Natural killer cell (primary cell): Measurements from ENCODE around the gene PTPN21. TPM values are rescaled to one million over a fixed set of nuclear protein-coding genes. Genes with fewer than 3 reads are reported as not detected.

Experiments
- ATAC-seq, 3 donors: fragments of 150-1000 bp in 2 of 3; fragments of 200-7000 bp in 1 of 3; cut with Tn5 transposase; 1 replicate in 1 of 3; 2 replicates in 2 of 3; pipeline ENCODE4 v1.10.0; 2021; ENCODE audit warnings: mild to moderate bottlenecking in 2 of 3, moderate library complexity in 2 of 3
- DNase-seq, 2 donors: peaks; one replicate each; pipeline versions ENCODE4 v3.0.0 to v3.0.0-alpha.2; 2013 to 2021; ENCODE audit warnings: mixed read lengths in 1 of 2
- H3K27ac ChIP-seq: one replicate; pipeline ENCODE4 v1.5.1; 2013; ENCODE audit warnings: mild to moderate bottlenecking, low read length
- H3K27me3 ChIP-seq: one replicate; pipeline ENCODE4 v1.6.1; 2013; ENCODE audit warnings: low read length; ENCODE audit not compliant: control insufficient read depth, insufficient read depth
- H3K36me3 ChIP-seq: one replicate; pipeline ENCODE4 v1.6.1; 2013; ENCODE audit warnings: low read length; ENCODE audit not compliant: control insufficient read depth, insufficient read depth
- H3K4me1 ChIP-seq: one replicate; pipeline ENCODE4 v1.6.1; 2013; ENCODE audit warnings: low read length; ENCODE audit not compliant: control insufficient read depth, insufficient read depth
- H3K4me3 ChIP-seq: one replicate; pipeline ENCODE4 v1.5.1; 2013; ENCODE audit warnings: low read length
- H3K9me3 ChIP-seq: one replicate; pipeline ENCODE4 v1.6.1; 2013; ENCODE audit warnings: low read length; ENCODE audit not compliant: control insufficient read depth, insufficient read depth
- H3K27ac Mint-ChIP-seq, 2 donors: one replicate each; pipeline ENCODE4 v1.8.0; 2022; ENCODE audit warnings: mild to moderate bottlenecking in 2 of 2, mixed read lengths in 2 of 2, moderate library complexity in 1 of 2
- H3K27me3 Mint-ChIP-seq, 2 donors: one replicate each; pipeline ENCODE4 v1.8.0; 2022; ENCODE audit warnings: low read depth in 2 of 2, mixed read lengths in 2 of 2
- H3K36me3 Mint-ChIP-seq: one replicate; pipeline ENCODE4 v1.8.0; 2022; ENCODE audit warnings: mixed read lengths
- H3K4me1 Mint-ChIP-seq, 2 donors: one replicate each; pipeline ENCODE4 v1.8.0; 2022; ENCODE audit warnings: mixed read lengths in 2 of 2
- H3K4me3 Mint-ChIP-seq: one replicate; pipeline ENCODE4 v1.8.0; 2022; ENCODE audit warnings: mild to moderate bottlenecking, moderate library complexity, mixed read lengths
- H3K9me3 Mint-ChIP-seq, 2 donors: one replicate each; pipeline ENCODE4 v1.8.0; 2022; ENCODE audit warnings: mixed read lengths in 2 of 2
- CTCF ChIP-seq: fragments of 200-600 bp; IDR thresholded peaks from one replicate; pipeline ENCODE4 v1.8.0; 2022; ENCODE audit warnings: antibody characterized with exemption
- WGBS: methylation state at CpG from one replicate; pipeline ENCODE4 v1.1.7; 2013; ENCODE audit warnings: missing lambda C conversion rate; ENCODE audit not compliant: insufficient coverage; 5-methylcytosine and 5-hydroxymethylcytosine counted together
- intact Hi-C: fragments of 100-400 bp; cut with micrococcal nuclease; formaldehyde crosslinking; loops from one replicate; pipeline ENCODE4 v1.14.2; 2022
- total RNA-seq, 4 donors: library from RNA; stranded (reverse); fragments of 120-200 nt in 1 of 4; gene quantifications; one replicate each; pipeline versions ENCODE4 v1.2.3 to v1.2.4, GENCODE V29; 2013 to 2022

Gene PTPN21
- total RNA-seq, 3 donors from 2014 or later (not counting 1 experiment from before 2014, with no cell fraction given), result 0.15 TPM; not detected in 2

GRCh38 chr14:88488081-88488480 lies 66.7 kb downstream of the PTPN21 start:
- Mint-ChIP-seq H3K4me1 (peaks cover 0 to 10% of the 10 kb centered on the region in 2 donors), H3K4me3 (no peak overlapping the region), H3K9me3 (no peaks in the 10 kb centered on the region), H3K27ac (no peak overlapping the region), H3K27me3 (peaks cover 0 to under 1% of the 10 kb centered on the region in 2 donors), H3K36me3 (no peaks in the 10 kb centered on the region)
- H3K27me3 ChIP-seq, result no peaks in the 10 kb centered on the region
- ATAC-seq (no peak), DNase-seq (no peak)
- WGBS, result 91% methylated on average over 7 of the region's 7 CpGs
- no peaks in the 10 kb centered on the region for H3K36me3 ChIP-seq
- intact Hi-C loops, result no loop called here
- H3K4me1 ChIP-seq, result peaks cover 3% of the 10 kb centered on the region
- no peaks in the 10 kb centered on the region for H3K9me3 ChIP-seq
- no peak for TF ChIP-seq CTCF
- H3K27ac ChIP-seq, result no peak overlapping the region
- no peak overlapping the region for H3K4me3 ChIP-seq

- intact Hi-C loops, result no loop called here
- no peak overlapping the region for H3K4me3 ChIP-seq
- peaks cover 0 to 11% of the 10 kb centered on the region in 2 donors for H3K27me3 Mint-ChIP-seq
- H3K27ac ChIP-seq, result no peak overlapping the region
- WGBS, result 71% methylated on average over 3 of the region's 3 CpGs
- H3K36me3 ChIP-seq, result no peaks in the 10 kb centered on the region
- H3K27ac Mint-ChIP-seq, result no peak overlapping the region
- DNase-seq (no peak), ATAC-seq (no peak)
- no peaks in the 10 kb centered on the region for H3K27me3 ChIP-seq
- H3K4me3 Mint-ChIP-seq, result no peak overlapping the region
- H3K4me1 ChIP-seq, result no peaks in the 10 kb centered on the region
- H3K9me3 ChIP-seq, result no peaks in the 10 kb centered on the region
- no peaks in the 10 kb centered on the region for H3K4me1 Mint-ChIP-seq
- H3K9me3 Mint-ChIP-seq, result no peaks in the 10 kb centered on the region
- no peak for TF ChIP-seq CTCF
- H3K36me3 Mint-ChIP-seq, result no peaks in the 10 kb centered on the region
These were observed 72.3 kb downstream of the PTPN21 start for GRCh38 chr14:88482524-88482923.

- DNase-seq (no peak), ATAC-seq (no peak)
- peaks cover 0 to 11% of the 10 kb centered on the region in 2 donors for H3K27me3 Mint-ChIP-seq
- no peaks in the 10 kb centered on the region for H3K36me3 Mint-ChIP-seq
- no peak overlapping the region for H3K27ac Mint-ChIP-seq
- TF ChIP-seq CTCF, result no peak
- H3K4me1 Mint-ChIP-seq, result no peaks in the 10 kb centered on the region
- H3K27me3 ChIP-seq, result no peaks in the 10 kb centered on the region
- WGBS, result 80% methylated on average over 7 of the region's 7 CpGs
- H3K4me3 Mint-ChIP-seq, result no peak overlapping the region
- no peaks in the 10 kb centered on the region for H3K9me3 ChIP-seq
- no peak overlapping the region for H3K27ac ChIP-seq
- no peaks in the 10 kb centered on the region for H3K36me3 ChIP-seq
- no peaks in the 10 kb centered on the region for H3K9me3 Mint-ChIP-seq
- H3K4me3 ChIP-seq, result no peak overlapping the region
- no peaks in the 10 kb centered on the region for H3K4me1 ChIP-seq
- intact Hi-C loops, result no loop called here
These were observed 73.0 kb downstream of the PTPN21 start for GRCh38 chr14:88481794-88482193.

- no peaks in the 10 kb centered on the region for H3K4me1 Mint-ChIP-seq
- 73% methylated on average over 1 of the region's 2 CpGs for WGBS
- H3K27ac Mint-ChIP-seq, result no peak overlapping the region
These were observed 73.7 kb downstream of the PTPN21 start for GRCh38 chr14:88481059-88481458.

More at GRCh38 chr14:88481059-88481458, 73.7 kb downstream of the PTPN21 start:
- Mint-ChIP-seq H3K36me3 (no peaks in the 10 kb centered on the region), H3K9me3 (no peaks in the 10 kb centered on the region), H3K4me3 (no peak overlapping the region), H3K27me3 (peaks cover 0 to 11% of the 10 kb centered on the region in 2 donors)
- Histone ChIP-seq H3K27me3 (no peaks in the 10 kb centered on the region), H3K4me3 (no peak overlapping the region), H3K9me3 (no peaks in the 10 kb centered on the region), H3K27ac (no peak overlapping the region), H3K4me1 (no peaks in the 10 kb centered on the region), H3K36me3 (no peaks in the 10 kb centered on the region)
- DNase-seq (no peak), ATAC-seq (no peak)
- intact Hi-C loops, result no loop called here
- no peak for TF ChIP-seq CTCF
